Hypothalamus (tissue), 51 donors: ENCODE results near the gene ATP2A1.
"Not testable (repeated sequence)": the region's sequence is repeated elsewhere in the genome, so short reads cannot be mapped to it uniquely, and the experiment has no call there.

Experiments
- DNase-seq, 51 donors: peaks; one replicate each; lab custom pipeline; 2025; lab: John Stamatoyannopoulos, UW

ATP2A1 gene

DNA sequence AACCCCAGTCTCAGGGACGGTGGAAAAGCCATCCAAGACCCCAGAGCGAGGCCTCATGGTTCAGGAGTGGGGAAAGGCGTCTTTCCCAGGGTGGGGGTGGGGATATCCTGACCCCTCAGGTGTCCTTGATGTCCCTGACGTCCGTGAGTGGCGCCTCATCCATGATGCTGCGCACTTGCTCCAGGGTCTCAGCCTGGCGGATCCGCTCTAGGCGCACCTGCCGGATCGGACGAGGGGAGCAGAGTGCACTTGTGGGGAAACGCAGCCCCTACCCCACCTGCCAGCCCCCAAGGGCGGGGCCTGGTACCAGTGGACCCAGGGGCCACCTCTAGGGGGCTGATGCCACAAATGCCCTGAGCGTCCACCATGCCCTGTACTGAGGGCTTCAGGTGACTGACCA, 26.5 kb downstream of the ATP2A1 start:
- no peak for DNase-seq

- DNase-seq, result no peak
Observed at GRCh38 chr16:28905229-28905754, 27.0 kb downstream of the ATP2A1 start.

DNA sequence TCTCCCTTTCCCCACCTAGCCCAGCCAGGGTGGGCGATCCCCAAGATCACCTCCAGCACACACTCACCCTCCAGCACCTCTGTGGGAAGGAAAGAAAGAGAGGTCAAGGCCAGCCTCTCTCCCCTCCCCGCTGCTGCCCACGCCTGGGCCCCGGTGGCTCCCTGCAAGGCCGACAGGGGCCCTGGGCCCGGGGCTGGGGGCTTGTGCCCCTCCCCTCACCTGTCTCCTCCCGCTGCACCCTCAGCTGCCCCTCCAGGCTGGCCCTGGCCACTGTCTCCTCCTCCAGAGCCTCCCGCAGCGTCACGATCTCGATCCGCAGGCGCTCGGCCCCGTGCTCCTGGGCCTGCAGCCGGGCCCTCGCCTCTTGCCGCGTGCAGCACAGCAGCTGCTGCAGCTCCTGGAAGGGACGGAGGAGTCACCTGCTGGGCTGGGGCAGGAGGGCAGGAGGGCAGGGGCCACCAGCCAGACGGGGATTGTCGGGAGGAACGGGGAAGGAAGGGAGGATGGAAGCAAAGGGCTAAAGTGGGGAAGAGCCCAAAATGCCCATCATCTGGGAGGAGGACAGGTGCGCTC, 27.6 kb downstream of the ATP2A1 start:
- DNase-seq, result no peak

GRCh38 chr16:28910086-28911031, 32.1 kb downstream of the ATP2A1 start:
- no peak for DNase-seq

DNA sequence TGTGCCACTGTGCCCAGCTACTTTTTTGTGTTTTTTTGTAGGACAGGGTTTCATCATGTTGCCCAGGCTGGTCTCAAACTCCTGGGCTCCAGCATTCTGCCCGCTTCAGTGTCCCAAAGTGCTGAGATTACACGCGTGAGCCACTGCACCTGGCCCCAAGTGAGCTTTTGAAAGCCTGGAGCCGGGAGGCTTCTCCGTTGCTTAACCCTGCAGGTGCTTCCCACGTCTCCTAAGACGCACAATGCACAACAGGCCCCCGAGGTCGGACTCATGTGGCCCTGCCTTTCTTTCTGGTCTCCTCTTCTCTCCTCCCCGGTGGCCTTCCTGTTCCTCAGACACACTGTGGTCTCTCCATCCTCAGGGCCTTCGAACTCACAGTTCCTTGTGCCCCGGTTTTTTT, 34.3 kb downstream of the ATP2A1 start:
- DNase-seq, result no peak

DNA sequence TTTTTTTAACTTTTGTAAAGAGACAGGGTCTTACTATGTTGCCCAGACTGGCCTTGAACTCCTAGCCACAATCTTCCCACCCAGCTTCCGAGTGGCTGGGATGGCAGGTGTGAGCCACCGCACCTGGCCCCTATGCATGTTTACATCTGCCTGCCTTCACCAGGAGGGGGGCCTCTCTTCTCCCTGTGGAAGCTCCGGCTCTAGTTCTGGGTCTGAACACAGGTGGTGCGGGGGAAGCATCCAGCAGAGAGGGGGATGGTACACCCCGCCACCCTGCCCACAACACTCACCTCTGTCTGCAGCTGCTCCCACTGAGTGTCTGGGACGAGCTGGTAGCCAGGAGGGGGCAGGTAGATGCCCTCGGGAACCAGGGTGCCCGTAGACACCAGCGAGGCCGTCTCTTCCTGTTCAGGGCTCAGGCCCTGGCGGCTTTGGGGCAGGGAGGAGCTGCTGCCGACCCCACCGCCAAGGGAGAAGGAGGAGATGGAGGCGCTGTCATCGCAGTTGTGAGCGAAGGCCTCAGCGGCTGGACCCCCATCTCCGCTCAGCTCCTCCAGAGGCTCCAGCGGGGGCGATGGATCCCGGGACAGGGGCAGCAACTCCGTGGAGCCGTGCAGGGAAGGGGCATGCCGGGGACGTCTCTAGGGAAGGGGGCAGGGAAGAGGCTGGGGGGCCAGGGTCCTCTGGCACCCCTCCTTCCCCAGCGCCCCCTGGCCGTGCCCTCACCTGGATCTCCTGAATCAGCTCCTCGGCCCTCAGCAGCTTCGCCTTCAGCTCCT, 35.8 kb downstream of the ATP2A1 start:
- DNase-seq, result no peak

- no peak for DNase-seq
Observed at GRCh38 chr16:28915181-28915580, 36.9 kb downstream of the ATP2A1 start.

DNA sequence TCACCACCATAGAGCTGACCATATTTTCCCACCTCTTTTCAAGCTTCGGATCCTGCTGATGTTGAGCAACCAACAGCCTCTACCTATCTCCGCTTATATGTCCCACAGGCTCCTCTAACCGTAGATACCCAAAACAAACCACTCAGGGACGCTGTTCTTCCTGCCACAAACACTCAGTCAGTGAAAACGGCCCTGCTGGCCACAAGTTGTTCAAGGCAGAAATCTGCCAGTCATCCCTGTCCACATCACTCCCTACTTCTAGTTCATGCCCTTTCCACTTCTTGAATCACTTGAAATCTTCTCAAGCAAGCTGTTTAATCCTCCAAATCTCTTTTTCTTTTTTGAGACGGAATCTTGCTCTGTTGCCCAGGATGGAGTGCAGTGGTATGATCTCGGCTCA, 38.8 kb downstream of the ATP2A1 start:
- DNase-seq, result no peak

DNA sequence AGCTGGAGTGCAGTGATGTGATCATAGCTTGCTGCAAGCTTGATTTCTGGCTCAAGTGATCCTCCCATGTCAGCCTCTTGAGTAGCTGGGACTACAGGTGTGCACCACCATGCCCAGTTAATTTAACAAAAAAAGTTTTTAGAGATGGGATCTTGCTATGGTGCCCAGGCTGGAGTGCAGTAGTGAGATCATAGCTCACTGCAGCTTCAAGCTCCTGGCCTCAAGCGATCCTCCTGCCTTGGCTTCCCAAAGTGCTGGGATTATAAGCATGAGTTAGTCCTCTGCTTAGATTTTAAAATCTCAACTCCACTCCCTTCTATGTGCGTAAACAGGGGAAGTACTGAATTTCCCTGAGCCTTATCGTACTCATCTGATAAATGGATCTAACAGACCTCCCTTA, 40.4 kb downstream of the ATP2A1 start:
- no peak for DNase-seq

- no peak for DNase-seq
Observed at GRCh38 chr16:28923231-28923587, 44.9 kb downstream of the ATP2A1 start.

GRCh38 chr16:28923652-28924398, 45.5 kb downstream of the ATP2A1 start:
- DNase-seq, result peak in 4 of 51 donors; percentile 7 to 37 (median 23)

GRCh38 chr16:28924399-28924761, 46.1 kb downstream of the ATP2A1 start:
- peak in 3 of 51 donors; percentile 31 to 40 (median 38) for DNase-seq

DNA sequence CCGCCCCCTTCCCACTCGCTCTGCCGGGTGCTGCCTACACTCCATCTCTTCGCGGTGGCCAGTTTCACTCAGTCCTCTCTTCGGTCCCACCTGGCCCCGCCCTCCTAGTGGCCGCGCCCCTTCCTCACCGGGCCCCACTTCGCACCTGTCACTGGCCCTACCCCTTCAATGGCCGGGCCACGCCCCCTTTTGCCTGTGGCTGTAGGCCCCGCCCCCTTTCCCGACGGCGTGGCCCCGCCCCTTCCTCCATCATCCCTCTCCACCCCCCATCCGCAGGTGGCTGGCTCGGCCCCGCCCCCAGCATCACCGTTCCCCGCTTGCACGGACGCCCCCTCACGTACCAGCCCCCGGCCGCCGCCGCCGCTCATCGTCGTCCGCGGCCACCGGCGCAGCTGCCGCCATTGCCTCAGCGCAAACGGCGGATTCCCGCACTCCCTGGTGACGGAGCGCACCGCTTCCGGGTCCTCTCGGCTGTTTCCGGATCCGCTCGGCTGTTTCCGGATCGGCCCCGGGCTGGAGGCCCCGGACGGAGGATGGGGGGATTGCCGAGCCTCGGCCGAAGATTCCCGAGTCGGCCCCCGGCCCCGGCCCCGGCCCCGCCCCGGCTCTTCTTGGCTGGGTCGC, 46.6 kb downstream of the ATP2A1 start, which contains the start of gene RABEP2:
RABEP2 (minus strand) TSS at position 477 of the 624 bp plus-strand sequence; CDS start at position 402, 75 bp downstream.
- peak; percentile 70 to 99 (median 89) for DNase-seq

DNA sequence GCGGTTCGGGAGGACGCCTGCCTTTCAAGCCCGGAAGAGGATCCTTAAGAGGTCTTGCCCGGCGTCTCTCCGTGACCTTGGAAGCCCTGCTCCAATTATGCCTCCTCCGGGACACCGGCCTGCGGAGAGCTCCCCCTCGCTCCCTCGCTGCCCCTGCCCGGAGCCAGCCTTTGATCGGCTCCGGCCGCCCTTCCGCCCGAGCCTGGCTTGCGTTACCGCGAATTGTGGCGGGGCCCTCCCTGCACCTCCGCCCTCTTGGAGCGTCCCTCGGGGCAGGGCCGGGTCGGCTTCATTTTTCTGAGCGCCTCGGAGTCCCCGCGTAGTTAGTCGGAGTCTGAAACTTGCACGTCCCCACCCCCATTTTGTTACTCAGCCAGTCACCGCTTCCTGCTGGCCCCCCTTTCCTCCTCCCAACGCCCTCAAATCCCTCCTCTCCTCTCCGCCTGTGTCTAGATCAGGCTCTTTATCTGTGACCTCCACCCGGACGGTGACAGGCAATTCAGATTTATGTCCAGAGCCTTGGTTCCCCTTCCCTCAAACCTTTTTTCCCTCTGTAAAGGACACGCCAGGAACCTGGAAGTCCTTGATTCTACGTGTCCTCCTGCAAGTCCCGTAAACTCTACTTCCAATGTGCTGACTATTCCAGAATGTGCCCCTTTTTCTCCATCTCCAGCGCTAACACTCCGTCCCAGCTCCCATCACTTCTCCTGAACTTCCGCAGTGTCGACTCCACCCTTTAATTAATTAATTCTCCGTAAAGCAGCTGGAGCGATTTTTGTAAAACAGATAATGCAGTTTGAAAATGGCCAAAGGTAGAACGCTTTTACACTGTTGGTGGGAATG, 47.3 kb downstream of the ATP2A1 start:
- peak in 32 of 51 donors; percentile 28 to 88 (median 64) for DNase-seq

DNA sequence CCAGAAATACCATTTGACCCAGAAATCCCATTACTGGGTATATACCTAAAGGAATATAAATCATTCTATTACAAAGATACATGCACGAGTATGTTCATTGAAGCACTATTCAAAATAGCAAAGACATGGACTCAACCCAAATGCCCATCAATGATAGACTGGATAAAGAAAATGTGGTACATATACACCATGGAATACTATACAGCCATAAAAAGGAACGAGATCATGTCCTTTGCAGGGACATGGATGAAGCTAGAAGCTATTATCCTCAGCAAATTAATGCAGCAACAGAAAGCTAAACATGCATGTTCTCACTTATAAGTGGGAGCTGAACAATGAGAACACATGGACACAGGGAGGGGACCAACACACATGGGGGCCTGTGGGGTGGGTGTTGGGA, 48.0 kb downstream of the ATP2A1 start:
- DNase-seq, result not testable (repeated sequence)

DNA sequence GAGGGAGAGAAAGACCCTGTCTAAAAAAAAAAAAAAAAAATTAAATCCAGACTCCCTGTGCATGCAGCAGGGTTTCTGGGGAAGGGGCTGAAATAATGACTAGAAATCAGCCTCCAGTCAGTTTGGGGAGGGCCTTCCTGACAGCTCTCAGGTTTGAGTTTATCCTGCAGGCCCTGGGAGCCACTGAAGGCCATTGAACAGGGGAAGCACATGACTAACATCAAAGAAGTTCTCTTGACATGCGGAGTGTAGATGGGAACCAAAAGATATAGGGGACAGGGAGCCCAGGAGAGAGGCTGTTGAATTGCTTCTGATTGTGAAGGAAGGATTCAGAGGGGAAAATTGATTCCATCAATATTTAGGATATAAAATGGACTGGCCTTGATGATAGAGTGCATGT, 49.5 kb downstream of the ATP2A1 start:
- DNase-seq, result no peak

DNA sequence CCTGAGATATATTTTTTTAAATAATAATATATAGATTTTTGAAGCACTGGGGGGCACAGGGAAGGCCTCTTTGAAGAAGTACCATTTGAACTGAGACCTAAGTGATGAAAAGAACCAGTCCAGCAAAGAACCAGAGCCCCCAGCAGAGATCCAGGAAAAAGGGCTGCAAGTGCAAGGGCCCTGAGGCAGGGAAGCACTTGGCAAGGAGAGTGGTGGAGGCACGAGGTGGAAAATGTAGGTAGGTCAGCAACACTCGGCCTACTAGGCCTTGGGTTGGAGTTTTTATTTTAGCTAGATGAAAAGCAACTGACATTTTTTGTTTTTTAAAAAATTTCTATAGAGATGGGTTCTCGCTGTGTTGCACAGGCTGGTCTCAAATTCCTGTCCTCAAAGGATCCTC, 51.9 kb downstream of the ATP2A1 start:
- DNase-seq, result no peak

- no peak for DNase-seq
Observed at GRCh38 chr16:28930652-28931051, 52.4 kb downstream of the ATP2A1 start.

DNA sequence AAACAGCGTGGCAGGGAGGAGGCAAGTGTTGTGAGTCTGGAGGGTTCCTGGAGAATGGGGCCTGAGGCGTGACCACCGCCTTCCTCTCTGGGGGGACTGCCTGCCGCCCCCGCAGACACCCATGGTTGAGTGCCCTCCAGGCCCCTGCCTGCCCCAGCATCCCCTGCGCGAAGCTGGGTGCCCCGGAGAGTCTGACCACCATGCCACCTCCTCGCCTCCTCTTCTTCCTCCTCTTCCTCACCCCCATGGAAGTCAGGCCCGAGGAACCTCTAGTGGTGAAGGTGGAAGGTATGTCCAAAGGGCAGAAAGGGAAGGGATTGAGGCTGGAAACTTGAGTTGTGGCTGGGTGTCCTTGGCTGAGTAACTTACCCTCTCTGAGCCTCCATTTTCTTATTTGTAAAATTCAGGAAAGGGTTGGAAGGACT, 53.5 kb downstream of the ATP2A1 start, which contains the start of gene CD19:
CD19 (plus strand) TSS at position 171 of the 425 bp plus-strand sequence; CDS start at position 201, 30 bp downstream.
- DNase-seq, result no peak
